Measurements from ENCODE around the gene LUZP4.

DNA sequence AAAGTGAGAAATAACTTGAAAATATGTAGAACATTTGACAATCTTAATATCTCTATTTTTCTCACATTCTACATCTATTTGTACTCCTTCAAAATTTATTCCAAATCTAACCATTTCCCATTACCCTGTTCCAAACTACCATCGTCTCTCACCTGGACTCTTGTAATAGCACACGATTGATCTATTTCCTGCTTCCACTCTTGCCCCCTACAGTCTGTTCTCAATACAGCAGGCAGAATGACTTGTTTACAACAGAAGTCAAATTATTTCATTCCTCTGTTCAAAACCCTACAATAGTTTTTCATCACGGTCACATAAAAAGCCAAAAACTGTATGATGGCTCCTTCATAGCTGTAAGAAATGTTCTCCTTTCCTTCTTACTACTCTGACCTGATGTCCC lies 21.1 kb upstream of the LUZP4 start:
- TF ChIP-seq EZH2 (IDR thresholded peaks at IDR 0.05; ENCODE audit: borderline replicate concordance, low read length), result no peak
- TF ChIP-seq, protein P1, sequence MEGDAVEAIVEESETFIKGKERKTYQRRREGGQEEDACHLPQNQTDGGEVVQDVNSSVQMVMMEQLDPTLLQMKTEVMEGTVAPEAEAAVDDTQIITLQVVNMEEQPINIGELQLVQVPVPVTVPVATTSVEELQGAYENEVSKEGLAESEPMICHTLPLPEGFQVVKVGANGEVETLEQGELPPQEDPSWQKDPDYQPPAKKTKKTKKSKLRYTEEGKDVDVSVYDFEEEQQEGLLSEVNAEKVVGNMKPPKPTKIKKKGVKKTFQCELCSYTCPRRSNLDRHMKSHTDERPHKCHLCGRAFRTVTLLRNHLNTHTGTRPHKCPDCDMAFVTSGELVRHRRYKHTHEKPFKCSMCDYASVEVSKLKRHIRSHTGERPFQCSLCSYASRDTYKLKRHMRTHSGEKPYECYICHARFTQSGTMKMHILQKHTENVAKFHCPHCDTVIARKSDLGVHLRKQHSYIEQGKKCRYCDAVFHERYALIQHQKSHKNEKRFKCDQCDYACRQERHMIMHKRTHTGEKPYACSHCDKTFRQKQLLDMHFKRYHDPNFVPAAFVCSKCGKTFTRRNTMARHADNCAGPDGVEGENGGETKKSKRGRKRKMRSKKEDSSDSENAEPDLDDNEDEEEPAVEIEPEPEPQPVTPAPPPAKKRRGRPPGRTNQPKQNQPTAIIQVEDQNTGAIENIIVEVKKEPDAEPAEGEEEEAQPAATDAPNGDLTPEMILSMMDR (IDR thresholded peaks at IDR 0.05; ENCODE audit: low read length), result peak; percentile 21; the same call in 1 of the 2 replicates

Measured in OCI-LY1 (cell line).